AG08395 (cell line): ENCODE data around the gene SH3BP5L.
"Not testable (repeated sequence)": the region's sequence is repeated elsewhere in the genome, so short reads cannot be mapped to it uniquely, and the experiment has no call there.

ENCODE experiments used
- DNase-seq: peaks from one replicate; pipeline ENCODE4 v3.0.0; 2012; ENCODE audit warnings: mixed read lengths, low spot score

SH3BP5L gene

DNA sequence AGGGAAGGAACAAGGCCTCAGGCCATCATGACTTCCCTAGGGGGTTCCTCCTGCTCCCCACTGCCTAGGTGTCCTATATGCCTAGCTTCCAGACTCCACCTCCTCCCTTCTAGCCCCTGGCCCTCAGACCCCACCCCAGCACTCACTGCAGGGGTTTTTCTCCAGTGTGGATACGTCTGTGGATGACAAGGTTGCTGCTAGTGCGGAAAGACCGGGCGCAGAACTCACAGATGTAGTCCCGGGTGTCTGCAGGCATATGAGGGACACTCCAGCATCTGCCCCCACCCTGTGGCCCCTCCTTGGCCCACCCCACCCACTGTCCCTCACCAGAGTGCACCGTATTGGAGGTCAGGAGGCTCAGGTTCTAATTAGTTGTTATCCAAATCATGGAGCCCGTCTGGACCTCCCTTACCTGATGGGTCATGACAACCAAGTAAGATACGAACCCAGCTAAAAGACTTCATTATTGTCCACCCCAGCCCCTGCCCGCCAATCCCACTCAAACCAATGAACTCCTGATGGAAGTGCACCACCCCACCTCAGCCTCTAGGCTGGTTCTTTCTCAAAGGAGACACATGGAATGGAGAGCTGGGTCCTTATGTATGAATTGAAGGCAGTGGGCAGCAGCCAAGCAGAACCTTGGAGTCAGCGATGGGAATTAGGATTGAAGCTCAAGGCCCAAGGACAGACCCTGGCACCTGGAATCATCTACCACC, 25.0 kb upstream of the SH3BP5L start:
- DNase-seq: no peak

DNA sequence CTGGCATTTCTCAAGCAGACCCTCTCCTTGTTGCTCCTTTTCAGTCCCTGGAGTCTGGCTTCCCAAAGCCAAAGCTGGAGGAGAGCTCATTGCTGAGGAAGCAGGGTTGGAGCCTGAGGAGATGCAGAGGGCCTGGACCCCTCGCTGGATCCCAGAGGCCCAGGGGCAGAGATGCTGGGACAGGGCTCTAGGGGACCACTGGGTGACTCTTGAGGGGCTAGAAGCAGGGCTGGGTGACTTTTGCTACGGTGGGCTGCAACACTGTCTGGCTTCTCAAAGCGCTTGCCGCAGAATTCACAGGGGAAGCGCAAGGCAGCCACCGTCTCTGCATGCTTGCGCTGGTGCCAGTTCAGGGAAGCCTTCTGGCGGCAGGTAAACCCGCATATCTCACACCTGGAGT, 24.4 kb upstream of the SH3BP5L start:
- DNase-seq: no peak

DNA sequence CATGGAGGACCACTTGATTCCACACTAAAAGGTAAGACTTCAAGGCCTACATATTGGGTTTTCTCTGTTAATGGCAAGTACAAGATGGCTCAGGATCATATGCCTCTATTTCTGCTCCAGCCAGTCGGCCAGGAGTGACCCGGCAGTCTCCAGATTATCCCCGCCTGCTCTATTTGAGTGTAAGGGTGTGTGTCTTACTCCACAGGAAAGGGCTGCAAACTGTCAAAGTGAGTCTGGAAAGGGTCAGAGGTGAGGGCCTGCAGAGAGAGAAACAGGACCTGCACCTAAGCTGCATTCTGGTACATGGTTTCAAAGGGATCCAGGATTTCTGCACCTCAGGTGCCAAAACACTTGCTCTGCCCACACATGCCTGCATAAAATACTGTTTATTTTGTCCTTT, 23.9 kb upstream of the SH3BP5L start:
- no peak for DNase-seq

GRCh38 chr1:248849152-248849551, 23.4 kb upstream of the SH3BP5L start:
- no peak for DNase-seq

- DNase-seq: no peak
Observed at GRCh38 chr1:248848602-248849001, 22.9 kb upstream of the SH3BP5L start.

DNA sequence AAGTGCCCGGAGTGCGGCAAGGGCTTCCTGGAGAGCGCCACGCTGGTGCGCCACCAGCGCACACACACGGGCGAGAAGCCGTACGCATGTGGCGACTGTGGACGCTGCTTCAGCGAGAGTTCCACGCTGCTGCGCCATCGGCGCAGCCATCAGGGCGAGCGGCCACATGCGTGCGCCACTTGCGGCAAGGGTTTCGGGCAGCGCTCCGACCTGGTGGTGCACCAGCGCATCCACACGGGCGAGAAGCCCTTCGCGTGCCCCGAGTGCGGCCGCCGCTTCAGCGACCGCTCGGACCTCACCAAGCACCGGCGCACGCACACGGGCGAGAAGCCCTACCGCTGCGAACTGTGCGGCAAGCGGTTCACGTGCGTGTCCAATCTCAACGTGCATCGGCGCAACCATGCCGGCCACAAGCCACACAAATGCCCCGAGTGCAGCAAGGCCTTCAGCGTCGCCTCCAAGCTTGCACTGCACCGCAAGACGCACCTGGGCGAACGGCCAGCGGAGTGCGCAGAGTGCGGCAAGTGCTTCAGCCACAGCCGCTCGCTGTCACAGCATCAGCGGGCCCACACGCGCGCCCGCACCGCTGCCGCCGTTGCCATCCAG, 22.3 kb upstream of the SH3BP5L start:
- no peak for DNase-seq

DNA sequence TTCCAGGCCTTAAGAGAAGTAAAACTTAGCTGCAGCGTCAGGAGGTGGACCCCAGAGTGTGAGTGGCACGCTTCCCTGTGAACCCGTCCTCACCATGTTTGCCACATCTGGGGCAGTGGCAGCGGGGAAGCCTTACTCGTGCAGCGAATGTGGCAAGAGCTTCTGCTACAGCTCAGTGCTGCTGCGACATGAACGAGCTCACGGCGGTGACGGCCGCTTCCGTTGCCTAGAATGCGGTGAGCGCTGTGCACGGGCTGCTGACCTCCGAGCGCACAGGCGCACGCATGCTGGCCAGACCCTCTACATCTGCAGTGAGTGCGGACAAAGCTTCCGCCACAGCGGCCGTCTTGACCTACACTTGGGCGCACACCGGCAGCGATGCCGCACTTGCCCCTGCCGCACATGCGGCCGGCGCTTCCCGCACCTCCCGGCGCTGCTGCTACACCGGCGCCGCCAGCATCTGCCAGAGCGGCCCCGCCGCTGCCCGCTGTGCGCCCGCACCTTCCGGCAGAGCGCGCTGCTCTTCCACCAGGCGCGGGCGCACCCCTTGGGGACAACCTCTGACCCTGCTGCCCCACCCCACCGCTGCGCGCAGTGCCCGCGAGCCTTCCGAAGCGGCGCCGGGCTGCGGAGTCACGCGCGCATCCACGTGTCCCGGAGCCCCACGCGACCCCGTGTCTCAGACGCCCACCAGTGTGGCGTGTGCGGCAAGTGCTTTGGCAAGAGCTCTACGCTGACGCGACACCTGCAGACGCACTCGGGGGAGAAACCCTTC, 21.7 kb upstream of the SH3BP5L start:
- no peak for DNase-seq

- DNase-seq: no peak
Observed at GRCh38 chr1:248844526-248844925, 18.8 kb upstream of the SH3BP5L start.

- DNase-seq: no peak
Observed at GRCh38 chr1:248843687-248844086, 18.0 kb upstream of the SH3BP5L start.

- DNase-seq: no peak
Observed at GRCh38 chr1:248842781-248843331, 17.1 kb upstream of the SH3BP5L start.

GRCh38 chr1:248841702-248842395, 16.1 kb upstream of the SH3BP5L start:
- DNase-seq: peak; percentile 47

- no peak for DNase-seq
Observed at GRCh38 chr1:248840946-248841345, 15.2 kb upstream of the SH3BP5L start.

DNA sequence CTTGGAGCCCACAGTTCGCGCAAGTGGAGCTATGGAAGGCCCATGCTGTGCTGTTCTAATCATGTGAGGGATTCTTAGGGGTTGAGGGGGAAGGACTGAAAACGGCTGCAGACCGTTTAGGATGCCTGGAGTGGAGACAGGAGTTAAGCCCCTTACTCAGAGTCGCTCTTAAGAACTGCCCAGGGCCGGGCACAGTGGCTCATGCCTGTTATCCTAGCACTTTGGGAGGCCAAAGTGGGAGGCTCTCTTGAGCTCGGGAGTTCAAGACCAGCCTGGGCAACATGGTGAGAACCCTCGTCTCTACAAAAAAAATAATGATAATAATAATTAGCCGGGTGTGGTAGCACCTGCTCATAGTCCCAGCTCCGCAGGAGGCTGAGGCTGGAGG, 13.4 kb upstream of the SH3BP5L start:
- DNase-seq: no peak

GRCh38 chr1:248838357-248839167, 12.8 kb upstream of the SH3BP5L start:
- DNase-seq: peak; percentile 86

- DNase-seq: peak; percentile 98
Observed at GRCh38 chr1:248837781-248838356, 12.2 kb upstream of the SH3BP5L start, which contains the start of gene ZNF672. ZNF672 (plus strand) TSS chr1:248838224; CDS start chr1:248847275, 9,051 bp downstream.

GRCh38 chr1:248837045-248837780, 11.5 kb upstream of the SH3BP5L start:
- DNase-seq: no peak

DNA sequence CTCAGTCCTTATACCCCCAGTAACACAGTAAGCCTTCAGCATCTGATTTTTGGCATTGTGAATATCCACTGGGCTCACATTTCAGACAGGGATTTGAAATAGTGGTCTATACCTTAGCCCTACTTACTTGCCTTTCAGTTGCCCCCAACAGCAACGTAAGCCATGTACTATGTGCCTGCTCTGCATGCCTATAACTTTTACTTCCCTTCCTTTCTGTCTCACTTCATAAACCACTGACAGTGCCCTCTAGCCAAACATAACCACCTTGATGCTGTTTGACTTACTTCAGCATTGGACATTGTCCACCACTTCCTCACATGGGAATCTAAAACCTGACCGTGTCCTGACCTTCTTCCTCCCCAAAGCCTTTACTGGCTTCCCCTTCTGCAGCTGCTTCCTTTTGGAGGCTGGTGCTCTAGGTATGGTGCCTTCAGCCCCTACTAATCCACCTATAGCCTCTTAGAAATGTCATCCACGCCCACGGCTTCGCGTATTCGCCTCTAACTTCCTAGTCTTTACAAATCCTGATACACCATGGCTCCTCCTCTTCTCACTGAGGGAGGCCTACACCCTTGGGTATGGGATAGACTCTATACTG, 8.7 kb upstream of the SH3BP5L start:
- DNase-seq: no peak

DNA sequence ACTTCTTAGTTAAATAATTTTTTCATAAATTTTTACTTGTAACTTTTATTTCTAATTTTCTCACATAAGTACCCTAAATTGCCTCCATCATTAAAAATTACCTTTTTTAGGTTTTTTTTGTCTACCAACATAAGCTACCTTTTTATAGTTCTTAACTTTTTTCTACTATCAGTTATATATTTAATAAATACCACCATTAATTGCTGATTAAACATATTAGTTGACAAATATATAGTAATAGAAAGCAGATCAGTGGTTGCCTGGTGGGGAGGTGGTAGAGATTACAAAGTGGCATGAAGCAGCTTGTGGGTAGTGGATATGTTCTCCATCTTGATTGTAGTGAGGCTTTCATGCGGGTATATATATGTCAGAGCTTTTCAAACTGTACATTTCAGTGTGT, 6.1 kb upstream of the SH3BP5L start:
- no peak for DNase-seq

DNA sequence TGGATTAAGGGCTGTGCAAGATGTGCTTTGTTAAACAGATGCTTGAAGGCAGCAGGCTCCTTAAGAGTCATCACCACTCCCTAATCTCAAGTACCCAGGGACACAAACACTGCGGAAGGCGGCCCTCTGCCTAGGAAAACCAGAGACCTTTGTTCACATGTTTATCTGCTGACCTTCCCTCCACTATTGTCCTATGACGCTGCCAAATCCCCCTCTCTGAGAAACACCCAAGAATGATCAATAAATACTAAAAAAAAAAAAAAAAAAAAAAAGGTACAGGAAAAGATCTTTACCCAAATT, 5.0 kb upstream of the SH3BP5L start:
- not testable (repeated sequence) for DNase-seq

DNA sequence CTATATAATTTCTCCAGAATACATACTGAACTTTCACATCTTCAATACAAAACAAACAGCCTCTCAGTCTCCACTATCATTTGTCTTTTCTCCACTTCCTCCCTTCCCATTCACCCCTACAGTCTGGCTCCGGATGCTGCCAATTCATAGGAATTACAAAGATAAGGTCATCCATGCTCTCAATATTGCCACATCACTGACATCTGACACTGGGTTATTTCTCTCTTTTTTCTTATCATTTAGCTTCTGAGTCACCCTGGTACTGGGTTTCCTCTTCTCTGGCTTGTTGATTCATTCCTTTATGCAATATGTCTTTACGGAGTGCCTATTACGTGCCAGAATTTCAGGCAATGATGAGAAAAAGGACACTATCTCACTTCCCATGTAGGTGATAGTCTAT, 3.1 kb upstream of the SH3BP5L start:
- DNase-seq: no peak
